ENCODE measurements around the gene ANKRD44.
"Not testable (repeated sequence)": the region's sequence is repeated elsewhere in the genome, so short reads cannot be mapped to it uniquely, and the experiment has no call there.

GRCh38 chr2:197343968-197344367, 33.4 kb upstream of the ANKRD44 start:
- not testable (repeated sequence) for TF ChIP-seq CTCF (IDR thresholded peaks at IDR 0.05; ENCODE audit: control extremely low read depth in 1 of 3, insufficient read depth in 1 of 3, low read depth in 1 of 3, low read length in 3 of 3); EP300 (IDR thresholded peaks at IDR 0.05; ENCODE audit: borderline replicate concordance in 1 of 2, low read depth in 2 of 2, low read length in 2 of 2); JUND (IDR thresholded peaks at IDR 0.05; ENCODE audit: low read length); POLR2A (IDR thresholded peaks at IDR 0.05; ENCODE audit: control extremely low read depth in 1 of 2, low read depth in 2 of 2, low read length in 2 of 2); SRF (IDR thresholded peaks at IDR 0.05; ENCODE audit: low read depth, low read length); ATF3 (IDR thresholded peaks at IDR 0.05; ENCODE audit: insufficient read depth, low read depth, low read length); MAX (IDR thresholded peaks at IDR 0.05)

Data from H1 (cell line).